Measurements from ENCODE around the gene GLT6D1.

GLT6D1 gene

DNA sequence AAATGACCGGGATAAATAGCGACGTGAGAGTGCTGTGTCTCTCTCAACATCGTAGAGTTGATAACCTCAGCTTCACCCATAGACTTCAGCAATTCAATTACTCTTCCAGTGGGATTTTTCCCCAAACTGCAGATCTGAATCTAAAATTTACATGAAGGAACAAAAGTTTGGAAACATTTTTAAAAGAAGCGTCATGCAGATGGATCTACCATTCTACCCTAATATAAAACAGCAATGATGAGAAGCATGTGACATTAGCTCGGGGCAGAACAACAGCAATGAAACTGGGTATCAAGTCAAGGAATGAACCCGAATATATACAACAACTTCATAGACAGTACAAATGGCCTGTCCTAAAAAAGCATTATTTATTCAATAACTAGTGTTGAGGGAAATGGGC is 18.8 kb downstream of the GLT6D1 start:
- DNase-seq: no peak

DNA sequence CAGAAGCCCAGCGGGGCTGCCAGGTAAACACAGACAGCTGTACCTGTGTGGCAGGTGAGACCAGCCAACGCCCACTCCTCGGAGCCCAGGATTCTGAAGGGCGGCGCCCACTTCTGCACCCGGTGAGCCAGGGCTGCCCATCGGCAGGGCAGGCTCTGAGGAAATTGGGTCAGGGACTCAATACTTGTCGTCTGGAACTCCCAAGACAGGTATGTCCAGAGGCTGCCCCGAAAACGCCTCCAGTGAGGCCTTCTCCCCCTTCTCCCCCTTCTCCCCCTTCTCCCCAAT is 19.8 kb downstream of the GLT6D1 start:
- no peak for DNase-seq

DNA sequence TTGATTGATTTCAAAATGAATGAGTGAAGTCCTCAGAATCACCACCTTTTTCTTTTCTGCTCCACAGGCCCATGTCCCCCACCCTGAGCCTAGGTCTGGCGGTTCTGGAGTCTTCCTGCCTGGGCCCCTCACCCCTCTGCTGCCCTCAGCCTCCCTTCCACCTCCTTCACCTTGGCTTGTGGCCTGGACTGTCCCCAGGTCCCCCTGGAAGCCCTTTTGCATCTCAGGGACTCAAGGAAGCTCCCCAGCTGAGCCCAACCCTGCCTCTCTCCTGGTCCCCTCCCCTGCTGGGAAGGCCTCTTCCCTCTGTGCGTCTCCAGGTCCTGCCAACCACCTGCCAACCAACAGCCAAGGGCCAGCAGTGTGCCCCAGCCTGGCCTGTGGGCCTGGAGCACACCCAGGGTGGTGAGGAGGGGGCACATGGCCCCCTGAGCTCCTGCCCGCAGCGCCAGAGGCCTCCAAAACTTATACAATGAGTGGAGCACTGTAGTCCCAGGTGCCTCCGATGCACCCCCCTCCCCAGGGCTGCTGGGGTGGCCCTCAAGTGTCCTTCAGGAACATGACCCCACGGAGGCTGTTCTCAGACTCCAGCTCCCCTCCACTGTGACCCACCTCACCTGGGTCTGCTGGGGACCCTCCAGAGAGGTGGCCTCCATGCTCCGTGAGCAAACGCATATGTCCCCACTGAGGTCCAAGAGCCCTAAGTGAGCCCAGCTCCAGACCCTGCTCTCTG is 20.3 kb downstream of the GLT6D1 start:
- DNase-seq: no peak

DNA sequence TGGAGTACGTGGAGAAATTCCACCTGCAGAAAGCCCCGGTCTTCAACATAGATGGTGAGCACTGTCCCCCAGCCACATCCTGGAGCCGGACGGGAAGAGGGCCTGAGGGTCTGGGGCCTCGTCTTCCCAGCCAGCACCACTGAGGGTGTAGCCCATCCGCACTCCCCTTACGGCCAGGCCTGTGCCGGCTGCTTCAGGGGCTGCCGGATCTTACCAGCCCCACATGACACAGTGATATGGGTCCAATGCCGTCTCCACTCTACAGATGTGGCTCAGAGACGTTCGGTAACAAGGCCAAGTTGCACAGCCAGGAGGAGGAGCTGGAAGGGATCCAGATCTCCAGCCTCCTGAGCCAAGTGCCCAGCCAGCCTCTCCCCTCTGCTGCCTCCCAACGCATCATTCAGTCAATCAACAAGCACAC is 21.3 kb downstream of the GLT6D1 start:
- DNase-seq: no peak

DNA sequence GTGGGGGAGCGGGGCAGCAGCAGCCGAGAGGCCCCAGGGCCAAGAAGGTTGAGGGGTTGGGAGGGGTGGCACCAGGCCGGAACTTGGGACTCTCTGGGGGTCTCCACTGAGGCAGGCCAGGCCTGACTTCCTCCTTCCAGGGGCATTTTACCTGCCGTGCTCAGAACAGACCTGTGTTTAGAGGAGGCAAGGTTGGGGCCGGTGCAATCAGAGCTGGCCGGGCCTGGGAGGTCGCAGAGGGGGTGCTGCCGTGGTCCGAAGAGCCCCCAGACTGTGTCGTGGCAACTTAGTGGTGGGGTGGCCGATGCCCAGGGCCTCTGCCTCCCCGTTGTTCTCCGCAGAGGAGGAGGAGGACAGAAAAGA is 21.8 kb downstream of the GLT6D1 start:
- no peak for DNase-seq

DNA sequence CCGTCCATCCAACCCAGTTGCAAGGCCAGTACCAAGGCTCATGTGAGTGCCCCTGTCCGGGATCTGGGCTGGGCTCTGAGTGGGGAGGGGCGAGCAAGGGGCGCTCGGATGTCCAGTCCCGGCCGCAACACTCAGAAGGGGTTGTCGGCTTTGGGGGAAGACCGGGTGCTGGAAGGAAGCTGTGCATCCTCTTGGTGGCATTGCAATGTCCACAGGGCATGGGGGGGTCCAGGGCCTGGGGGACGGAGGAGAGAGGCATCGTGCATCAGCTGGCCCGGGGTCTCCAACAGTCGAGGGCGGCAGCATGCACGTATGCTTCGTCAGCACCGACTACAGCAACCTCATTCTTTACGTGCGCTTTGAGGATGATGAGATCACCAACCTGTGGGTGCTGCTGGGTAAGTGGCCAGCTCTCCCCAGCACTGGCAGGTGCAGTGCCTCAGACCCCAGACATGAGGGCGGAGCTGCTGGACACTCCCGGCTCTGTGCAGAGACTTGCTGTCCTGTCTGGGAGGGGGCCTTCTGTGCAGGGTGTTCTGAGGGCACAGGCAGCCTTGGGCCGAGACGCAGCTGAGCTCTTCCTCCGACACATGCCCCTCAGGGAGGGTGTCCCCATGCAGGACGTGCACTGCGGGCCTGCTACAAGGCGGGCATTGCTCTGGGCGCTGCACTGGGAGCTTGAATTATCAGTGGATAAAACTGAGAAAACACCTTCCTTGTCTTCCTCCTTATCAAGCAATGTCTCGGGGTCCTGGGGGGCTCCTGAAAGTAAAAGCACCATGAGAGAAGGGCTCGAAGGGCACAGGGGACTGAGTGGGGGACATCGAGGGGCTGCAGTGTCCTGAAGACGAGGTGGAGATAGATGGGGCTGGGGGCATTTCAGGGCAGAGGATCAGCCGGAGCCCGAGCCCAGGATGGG is 22.5 kb downstream of the GLT6D1 start:
- DNase-seq: no peak

DNA sequence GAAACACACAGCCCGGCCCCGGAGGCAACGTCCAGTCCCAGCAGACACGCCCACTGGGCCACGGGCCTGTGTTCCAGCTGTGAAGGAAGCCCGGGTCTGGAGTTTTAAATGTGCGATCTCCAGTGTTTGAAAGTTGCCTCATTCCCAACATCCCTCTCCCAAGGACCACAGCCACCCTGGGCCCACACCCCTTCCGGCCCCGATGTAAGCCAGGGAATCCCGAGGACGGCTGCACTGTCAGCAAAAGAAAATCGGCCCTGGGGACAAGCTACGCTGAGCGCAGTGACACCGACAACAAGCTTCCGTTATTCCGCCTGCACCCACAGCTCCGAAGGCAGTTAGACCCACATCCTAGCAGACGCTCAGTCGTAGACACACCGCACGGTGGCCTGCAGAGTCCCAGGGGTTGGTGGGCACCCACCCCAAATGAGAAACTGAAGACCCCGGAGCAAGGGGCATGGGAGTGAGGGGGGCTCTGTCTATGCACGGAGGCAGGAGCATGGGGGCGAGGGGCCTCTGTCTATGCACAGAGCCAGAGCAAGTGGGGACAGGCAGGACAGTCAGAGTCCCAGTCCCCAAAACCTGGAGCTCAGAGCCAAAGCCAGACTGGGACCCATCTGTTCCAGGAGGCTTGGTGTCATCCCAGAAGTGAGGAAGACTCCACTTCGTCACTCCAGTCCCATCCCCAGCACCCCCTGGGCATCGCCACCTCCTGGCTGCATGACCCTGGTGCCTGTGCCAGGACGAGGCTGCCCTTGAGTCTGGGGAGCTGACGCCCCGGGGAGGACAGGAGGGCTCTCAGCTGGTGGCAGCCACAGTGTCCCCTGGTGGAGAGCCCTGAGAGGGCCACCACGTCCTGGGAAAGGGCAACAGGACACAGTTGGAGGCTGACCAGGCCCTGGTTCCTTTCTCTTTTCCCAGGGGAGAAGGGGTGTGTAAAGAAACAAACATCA is 23.4 kb downstream of the GLT6D1 start:
- no peak for DNase-seq

DNA sequence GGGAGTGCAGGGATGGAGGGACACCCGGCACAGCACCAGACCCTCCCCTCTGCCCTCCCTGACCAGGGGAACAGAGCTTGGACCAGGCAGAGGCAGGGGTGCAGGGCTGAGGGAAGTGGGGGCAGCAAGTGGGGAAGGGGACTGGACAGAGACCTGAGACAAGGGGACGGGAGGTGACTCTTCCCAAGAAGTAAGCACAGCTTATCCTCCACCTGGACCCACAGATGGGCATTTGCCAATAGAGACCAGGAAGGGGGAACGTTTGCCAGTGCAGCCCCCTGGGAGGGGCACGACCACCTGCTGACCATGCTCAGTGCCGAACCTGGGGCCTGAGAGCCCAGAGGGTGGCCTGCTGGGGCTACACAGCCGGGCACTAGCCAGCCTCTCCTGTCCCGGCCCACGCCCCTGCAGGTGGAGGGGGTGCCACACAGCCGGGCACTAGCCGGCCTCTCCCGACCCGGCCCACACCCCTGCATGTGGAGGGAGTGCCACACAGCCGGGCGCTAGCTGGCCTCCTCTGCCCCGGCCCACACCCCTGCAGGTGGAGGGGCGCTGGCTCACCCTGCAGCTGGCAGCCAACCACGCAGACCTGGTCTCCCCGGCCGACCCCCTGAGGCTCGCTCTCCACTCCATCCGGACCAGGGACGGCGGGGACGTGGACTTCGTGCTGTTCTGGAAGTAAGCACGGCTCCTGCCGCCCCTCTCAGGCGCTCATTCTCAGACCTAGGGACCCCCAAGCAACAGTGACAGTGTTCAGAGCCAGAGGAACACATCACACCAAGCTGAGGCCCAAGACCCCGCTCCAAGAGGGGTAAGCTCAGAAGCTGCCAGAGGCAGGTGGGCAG is 24.3 kb downstream of the GLT6D1 start:
- DNase-seq: no peak

DNA sequence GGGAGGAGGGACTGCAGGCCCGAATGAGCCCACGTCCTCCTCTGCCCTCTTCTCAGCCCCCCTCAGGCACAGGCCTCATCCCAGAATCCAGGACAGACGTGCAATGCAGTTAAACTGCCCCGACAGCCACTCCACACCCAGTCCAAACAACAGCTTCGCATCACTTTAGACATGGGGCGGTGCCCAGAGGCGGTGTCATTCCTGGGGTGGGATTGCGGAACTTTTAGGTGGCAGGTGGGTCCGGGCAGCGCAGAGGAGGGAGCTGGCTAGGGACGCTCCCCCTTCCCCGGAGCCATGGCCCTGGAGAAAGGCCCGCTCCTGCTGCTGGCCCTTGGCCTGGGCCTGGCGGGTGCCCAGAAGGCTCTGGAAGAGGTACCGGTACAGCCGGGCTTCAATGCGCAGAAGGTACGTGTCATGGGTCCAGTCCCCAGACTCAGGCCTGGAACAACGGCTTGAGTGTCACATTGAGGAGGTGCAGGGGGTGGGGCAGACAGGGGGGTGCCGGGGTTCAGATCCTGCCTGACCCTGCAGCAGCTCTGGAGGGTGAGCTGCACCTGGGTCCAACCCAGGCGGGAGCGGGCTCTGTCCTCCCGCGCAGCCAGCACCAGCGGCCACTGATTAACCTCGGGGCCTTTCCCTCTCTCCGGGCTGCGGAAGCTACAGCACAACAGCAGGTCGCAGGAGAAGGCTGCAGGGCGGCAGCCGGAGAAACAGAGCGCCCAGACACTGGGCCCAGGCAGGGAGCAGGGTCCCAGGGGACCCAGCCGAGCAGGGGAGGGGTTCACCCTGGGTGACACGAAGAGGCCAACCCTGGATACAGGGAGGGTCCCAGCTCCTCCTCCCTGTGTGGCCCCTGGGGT is 25.2 kb downstream of the GLT6D1 start:
- DNase-seq: no peak

DNA sequence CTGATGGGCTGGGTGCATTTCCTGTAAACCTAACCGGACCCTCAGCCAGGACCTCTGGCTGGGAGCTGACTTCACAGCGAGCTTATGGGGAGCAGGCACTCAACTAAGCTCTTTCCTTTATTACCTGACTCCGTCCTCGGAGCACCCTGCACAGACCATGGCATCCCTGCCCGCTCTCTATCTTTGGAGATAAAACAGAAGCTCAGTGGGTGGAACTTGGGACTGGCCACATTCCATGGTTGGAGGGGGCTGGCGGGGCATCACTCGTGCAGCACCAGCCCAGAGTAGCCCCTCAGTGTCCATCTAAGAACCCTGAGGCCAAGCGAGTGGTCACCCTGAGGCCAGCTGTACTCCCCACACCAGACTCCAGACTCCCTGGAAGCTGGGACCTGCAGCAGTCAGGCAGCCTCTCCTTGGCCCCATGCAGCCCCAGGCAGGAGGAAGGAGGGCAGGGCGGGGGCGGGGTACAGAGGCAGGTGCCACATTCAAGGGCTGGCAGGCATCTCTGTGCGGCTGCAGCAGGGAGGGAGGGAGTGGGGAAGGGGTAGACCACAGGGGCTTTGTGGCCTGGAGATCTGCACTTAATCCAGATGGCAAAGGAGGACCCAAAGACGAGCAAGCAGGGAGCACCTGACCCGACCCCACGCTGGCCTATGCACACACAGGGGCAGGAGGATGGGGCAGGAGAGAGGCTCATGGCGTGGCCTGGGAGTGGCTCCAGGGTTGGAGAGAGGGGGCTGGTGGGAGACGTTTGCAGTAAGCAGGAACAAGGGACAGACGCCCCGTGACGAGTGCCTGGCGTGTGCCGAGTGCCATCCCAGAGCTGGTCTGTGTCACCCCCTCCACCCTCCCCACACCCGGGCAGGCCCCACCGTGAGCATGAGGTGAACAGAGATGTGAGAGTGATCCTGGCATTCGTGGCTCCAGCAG is 26.1 kb downstream of the GLT6D1 start:
- no peak for DNase-seq

DNA sequence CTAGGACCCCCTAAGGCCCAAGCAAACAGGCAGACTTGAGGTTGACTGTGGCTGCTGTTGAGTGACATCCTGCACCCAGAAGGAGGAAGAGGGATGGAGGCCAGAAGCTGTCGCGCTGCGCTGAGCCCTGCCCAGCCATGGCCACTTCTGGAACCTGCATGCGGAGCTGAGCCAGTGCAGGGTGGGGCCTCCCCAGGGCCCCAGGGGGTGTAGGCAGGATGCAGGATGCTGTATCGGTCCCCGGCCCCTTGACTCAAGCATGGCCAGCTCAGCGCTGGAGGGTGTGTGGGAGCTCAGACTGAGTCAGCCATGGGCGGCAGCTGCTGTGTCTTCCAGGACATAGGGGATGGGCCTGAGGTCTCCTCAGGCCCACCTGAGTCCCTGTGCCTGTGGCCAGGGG is 26.9 kb downstream of the GLT6D1 start:
- no peak for DNase-seq

DNA sequence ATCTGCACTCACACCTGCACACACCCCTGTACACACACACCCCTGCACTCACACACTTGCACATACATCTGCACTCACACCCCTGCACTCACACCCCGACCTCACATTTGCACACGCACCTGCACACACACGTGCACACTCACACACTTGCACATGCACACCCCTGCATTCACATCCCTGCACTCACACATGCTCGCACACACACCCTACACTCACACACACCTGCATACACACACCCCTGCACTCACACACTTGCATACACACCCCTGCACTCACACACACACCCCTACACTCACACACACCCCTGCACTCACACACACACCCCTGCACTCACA is 27.5 kb downstream of the GLT6D1 start:
- no peak for DNase-seq

DNA sequence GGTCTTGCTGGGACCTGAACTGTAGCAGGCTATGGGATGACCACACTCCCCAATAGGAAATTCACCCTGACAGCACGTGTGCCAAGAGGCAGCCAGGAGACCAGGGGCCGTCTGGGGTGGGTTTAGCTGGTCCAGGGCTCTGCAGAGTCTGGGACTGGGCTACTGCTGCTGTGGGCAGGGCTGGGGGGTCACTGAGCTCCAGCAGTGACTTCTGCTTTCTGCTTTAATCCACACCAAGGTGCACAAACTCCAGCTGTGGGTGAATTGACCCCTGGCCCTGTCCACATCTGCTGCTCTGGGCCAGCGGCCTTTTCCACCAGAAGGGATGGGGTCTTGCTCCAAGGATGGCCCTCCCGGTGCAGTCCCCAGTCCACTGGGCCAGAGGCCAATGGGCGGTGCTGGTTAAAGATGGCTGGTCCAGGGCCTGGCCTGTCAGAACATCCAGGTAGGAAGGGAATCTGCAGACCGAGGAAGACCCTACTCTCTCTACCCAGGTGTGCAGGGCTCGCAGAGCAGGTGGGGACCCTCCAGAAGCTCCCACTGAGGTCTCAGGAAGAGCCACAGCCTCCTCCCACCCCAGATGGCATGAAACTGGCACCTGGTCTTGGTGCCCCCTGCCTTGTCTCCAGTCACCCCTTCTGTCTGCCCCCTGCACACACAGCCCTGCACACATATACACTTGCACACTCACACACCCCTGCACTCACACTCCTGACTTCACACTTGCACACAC is 28.0 kb downstream of the GLT6D1 start:
- no peak for DNase-seq

DNA sequence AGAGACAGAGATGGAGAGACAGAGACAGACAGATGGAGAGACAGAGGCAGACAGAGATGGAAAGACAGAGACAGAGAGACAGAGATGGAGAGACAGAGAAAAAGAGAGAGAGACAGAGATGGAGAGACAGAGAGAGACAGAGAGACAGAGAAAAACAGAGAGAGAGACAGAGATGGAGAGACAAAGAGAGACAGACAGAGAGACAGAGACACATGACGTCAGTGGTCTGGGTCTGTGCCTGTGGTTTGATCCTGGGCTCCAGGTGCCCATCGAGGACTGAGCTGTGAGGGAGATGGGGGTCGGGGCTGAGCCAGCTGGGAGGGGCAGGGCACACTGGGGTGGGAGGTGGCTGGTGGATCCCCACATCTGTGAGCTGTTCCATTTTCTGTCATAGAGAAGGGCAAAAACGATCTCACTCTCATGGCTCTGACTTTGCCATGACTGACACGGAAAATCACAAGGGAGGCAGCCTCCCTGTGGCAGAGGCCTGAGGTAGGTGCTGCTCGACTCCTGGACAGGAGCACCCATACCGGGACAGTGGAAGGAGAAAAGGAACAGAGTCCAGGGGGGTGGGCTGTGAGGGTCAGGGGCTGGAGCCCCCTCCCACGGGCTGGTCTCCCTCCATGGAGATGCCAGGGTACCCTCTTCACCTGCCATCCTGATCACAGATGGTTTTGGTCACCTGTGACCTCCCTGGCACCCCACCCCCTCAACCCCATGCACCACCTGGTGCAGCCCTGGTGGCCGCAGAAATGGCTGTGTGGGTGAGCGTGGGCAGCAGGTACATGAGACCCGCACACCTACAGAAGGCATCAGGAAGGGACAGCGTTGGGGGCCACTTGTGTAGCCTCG is 28.8 kb downstream of the GLT6D1 start:
- DNase-seq: no peak

DNA sequence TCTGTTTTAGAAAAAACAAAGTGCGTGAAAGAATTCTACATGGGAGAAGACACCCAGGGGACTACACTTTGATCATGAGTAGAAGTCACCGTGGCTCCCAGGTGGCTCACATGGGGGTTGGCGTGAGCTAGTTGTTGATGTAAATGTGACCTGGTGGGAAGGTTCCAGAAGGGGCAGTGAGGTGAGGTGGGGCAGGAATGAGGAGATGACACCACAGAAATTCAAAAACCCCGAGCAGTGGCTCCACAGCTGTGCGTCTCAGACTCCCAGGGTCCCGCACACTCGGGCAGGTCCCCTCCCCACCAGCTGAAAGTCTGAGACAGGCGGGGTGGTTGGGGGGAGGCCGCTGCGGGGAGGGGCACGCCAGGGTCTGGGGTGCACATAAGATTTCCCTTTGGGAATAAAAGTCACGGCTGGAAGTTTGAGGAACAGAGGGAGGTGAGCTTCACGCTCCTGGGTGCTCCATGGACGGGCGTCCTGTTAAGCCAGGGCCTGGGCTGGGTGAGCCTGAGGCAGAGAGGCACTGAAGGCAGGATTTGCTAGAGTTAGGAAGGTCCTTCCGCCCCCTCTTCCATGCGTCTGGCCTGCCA is 29.9 kb downstream of the GLT6D1 start:
- no peak for DNase-seq

DNA sequence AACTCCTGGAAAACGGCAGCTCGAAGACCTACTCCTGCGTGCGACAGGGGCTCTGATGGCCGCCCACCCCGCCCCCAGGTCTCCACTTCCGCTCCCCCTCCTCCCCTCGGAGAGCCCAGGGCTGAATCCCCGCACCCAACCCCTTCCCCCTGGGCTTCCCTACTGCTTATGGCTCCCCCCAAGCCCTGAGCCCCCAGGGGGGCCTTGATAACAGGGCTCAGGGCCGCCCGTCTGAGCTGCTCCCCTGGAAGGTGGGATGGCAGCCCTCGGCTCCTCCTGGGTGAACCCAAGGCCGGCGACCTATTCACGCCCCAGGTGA is 30.4 kb downstream of the GLT6D1 start:
- no peak for DNase-seq

DNA sequence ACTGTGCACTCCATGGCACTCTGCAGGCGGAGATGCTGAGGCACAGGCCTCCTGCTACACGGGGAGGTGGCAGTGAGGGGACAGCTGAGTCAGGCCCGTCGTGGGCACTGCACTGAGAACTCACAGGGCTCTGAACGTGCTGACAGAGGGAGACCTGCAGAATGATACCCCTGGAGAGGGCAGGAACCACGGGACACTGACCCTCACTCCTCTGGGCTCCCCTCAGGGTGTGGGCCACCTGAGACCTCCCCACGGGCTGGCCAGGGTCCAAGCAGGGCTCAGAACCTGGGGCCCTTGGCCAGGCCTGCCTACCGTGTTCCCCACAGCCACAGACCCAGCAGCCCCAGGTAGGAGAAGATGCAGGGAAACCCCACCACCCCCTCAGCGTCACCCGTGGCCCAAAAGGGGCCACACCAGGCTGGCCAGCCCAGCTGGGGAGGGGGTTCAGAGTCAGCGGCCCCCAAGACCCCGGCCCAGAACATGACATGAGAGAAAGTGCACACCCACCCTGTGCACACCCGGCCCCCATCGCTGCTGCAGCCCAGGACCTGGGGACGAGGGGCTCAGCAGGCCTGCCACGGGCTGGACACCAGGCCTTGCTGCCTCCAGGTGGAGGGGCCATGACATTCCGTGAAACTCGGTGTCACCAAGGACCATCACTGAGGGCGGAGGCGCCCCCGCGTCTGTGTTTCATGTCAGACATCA is 30.9 kb downstream of the GLT6D1 start:
- DNase-seq: no peak
